ENCODE data around the gene CYP46A1. TPM values are rescaled to one million over a fixed set of nuclear protein-coding genes. Genes with fewer than 3 reads are reported as not detected.

The CYP46A1 gene
- total RNA-seq, 1 donor from 2014 or later = 1.9 TPM

DNA sequence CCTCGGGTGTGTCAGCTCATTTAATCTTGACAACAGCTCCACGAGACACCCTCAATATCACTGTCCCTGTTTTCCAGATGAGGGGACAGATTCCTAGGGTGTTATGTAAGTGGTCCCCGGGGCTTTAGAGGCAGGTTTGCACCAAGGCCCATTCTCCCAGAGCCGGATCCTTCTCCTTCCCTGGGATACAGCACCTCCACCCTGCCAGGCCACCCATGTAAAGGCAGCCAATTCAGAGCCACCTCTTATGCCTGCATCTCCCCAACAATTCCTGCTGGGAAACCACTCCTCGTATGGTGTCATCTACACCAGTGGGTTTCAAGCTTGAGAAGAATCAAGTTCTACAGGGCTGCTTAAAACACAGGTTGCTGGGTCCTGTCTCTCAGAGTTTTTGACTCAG is 4.1 kb upstream of the CYP46A1 start:
- Mint-ChIP-seq H3K9me3 (peaks cover 9% of the 10 kb centered on the region), H3K4me1 (no peaks in the 10 kb centered on the region), H3K4me3 (no peak overlapping the region), H3K27me3 (ENCODE audit: low read depth) (peaks cover 2% of the 10 kb centered on the region), H3K27ac (no peak overlapping the region), H3K36me3 (no peaks in the 10 kb centered on the region)
- TF ChIP-seq, protein P1, sequence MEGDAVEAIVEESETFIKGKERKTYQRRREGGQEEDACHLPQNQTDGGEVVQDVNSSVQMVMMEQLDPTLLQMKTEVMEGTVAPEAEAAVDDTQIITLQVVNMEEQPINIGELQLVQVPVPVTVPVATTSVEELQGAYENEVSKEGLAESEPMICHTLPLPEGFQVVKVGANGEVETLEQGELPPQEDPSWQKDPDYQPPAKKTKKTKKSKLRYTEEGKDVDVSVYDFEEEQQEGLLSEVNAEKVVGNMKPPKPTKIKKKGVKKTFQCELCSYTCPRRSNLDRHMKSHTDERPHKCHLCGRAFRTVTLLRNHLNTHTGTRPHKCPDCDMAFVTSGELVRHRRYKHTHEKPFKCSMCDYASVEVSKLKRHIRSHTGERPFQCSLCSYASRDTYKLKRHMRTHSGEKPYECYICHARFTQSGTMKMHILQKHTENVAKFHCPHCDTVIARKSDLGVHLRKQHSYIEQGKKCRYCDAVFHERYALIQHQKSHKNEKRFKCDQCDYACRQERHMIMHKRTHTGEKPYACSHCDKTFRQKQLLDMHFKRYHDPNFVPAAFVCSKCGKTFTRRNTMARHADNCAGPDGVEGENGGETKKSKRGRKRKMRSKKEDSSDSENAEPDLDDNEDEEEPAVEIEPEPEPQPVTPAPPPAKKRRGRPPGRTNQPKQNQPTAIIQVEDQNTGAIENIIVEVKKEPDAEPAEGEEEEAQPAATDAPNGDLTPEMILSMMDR (IDR thresholded peaks at IDR 0.05; ENCODE audit: unreplicated experiment) = no peak
- DNase-seq (ENCODE audit: low spot score in 2 of 2, unreplicated experiment in 2 of 2) = no peak

DNA sequence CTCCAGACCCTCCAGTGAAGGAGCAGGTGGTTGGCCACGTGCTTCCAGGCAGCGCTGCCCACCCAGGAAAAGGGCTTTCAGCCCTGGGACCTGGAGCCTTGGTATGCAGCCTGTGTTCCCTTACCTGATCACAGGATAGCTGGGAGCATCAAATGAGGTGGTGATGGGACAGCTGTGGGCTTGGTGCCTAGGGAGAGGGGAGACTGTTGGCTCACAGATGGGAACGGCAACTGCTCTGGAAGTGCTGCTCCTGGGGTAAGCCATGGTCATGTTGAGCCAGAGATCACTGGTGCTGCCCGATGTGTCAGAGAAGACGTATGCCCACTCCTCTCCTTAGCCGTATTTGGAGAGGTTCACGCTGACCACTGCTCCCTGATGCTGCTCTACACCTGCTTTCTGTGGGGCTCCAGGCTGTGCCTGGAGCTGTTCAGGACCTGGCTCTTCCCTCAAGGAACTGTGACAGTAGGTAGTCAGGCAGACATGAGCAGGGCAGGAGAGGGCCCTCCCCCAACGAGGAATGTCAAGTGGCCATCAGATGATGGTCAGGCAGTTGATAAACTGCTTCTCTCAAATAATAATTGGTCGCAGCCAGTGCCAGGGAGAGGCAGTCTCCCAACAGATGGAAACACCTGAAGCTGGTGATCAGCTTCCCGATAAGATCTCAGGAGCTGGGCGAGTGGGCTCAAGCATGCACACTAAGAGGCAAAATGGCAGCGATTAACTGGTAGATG is 2.8 kb upstream of the CYP46A1 start:
- H3K27ac Mint-ChIP-seq = no peak overlapping the region
- peaks cover 9% of the 10 kb centered on the region for H3K9me3 Mint-ChIP-seq
- TF ChIP-seq, protein P1 (IDR thresholded peaks at IDR 0.05; ENCODE audit: unreplicated experiment) = no peak
- DNase-seq (ENCODE audit: low spot score in 2 of 2, unreplicated experiment in 2 of 2) = no peak
- peaks cover 14% of the 10 kb centered on the region for H3K27me3 Mint-ChIP-seq (ENCODE audit: low read depth)
- H3K4me3 Mint-ChIP-seq = no peak overlapping the region
- H3K4me1 Mint-ChIP-seq = no peaks in the 10 kb centered on the region
- no peaks in the 10 kb centered on the region for H3K36me3 Mint-ChIP-seq

DNA sequence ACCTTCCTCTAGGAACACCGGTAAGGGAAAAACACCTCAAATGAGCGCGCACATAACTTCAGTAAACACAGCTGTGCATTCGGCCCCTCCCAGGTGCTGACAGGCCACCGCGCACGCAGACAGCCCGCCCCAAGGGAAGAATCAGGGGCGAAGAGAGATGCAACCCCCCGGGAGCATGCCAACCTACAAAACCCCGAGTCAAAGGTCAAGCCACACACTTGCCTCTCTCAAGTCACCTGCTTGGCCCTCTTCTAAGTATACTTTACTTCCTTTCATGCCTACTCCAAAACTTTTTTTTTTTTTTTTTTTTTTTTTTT is 2.3 kb upstream of the CYP46A1 start:
- no peaks in the 10 kb centered on the region for H3K36me3 Mint-ChIP-seq
- peaks cover 19% of the 10 kb centered on the region for H3K27me3 Mint-ChIP-seq (ENCODE audit: low read depth)
- DNase-seq (ENCODE audit: low spot score in 2 of 2, unreplicated experiment in 2 of 2) = no peak
- TF ChIP-seq, protein P1 (IDR thresholded peaks at IDR 0.05; ENCODE audit: unreplicated experiment) = no peak
- H3K27ac Mint-ChIP-seq = no peak overlapping the region
- no peak overlapping the region for H3K4me3 Mint-ChIP-seq
- H3K4me1 Mint-ChIP-seq = no peaks in the 10 kb centered on the region
- H3K9me3 Mint-ChIP-seq = peaks cover 9% of the 10 kb centered on the region

DNA sequence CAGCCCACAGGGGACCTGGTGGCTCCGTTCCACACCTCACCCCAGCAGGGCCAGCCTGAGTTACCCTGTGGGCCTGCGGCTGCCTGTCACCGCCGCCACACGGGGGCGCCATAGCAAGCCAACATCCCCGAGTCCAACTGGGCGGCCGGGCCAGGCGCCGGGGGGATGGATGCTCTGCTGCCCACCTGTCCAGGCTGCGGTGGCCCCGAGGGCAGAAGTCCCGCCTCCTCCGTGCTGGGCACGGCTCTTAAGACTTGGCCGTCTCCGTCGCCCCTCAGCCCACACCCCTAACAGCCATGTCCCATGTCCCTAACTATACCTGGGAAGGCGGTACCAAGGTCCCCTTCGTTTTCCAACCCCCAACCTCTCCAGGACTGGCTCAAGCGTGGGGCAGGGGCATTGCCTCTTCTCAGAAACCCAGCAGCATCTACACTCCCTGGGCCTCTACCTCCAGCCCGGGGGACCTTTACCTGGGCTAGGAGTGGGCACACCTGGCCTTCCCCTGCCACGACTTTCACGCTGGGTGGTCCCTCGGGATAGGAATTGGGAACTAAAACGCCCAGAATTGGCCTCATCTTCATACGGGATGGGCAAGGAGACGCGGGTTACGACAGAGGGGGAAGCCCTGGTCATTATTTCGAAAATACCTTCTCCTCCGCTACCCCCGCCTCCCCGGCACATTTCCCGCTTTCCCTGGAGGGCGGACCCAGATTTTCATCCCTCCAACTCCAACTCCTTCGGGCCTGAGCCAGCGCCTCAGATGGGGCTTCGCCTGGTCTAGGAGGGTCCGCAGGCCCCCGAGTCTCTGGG is 1.1 kb upstream of the CYP46A1 start:
- Mint-ChIP-seq H3K27ac (peak overlapping the region; percentile 81), H3K27me3 (ENCODE audit: low read depth) (peaks cover 31% of the 10 kb centered on the region), H3K36me3 (no peaks in the 10 kb centered on the region), H3K4me1 (no peaks in the 10 kb centered on the region), H3K4me3 (peak overlapping the region; percentile 87), H3K9me3 (peaks cover 9% of the 10 kb centered on the region)
- TF ChIP-seq, protein P1 (IDR thresholded peaks at IDR 0.05; ENCODE audit: unreplicated experiment) = peak; percentile 92
- DNase-seq (ENCODE audit: low spot score in 2 of 2, unreplicated experiment in 2 of 2) = peak; percentile 79 to 92

DNA sequence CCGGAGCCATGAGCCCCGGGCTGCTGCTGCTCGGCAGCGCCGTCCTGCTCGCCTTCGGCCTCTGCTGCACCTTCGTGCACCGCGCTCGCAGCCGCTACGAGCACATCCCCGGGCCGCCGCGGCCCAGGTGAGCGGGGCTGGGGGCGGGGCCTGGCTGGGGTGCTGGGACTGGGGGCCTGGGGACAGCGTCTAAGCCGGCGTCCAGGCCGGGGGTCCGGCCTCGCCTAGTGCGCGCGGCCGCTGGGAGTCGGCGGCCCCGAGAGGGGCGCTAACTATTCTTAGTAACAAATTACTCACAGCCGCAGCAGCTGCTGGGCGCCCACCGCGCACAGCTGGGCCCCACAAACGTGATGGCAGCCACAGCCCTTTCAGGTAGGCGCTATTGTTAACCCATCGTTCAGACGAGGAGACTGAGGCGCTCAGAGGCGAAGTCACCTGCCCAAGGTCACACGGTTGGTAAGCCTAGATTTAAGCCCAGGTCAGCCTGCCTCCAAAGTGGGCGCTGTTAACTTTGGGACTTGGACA is 374 bp downstream of the CYP46A1 start:
- H3K4me3 Mint-ChIP-seq = peak overlapping the region; percentile 40
- no peak for DNase-seq (ENCODE audit: low spot score in 2 of 2, unreplicated experiment in 2 of 2)

More for the DNA sequence above, 374 bp downstream of the CYP46A1 start:
- H3K27me3 Mint-ChIP-seq (ENCODE audit: low read depth) = peaks cover 45% of the 10 kb centered on the region
- TF ChIP-seq, protein P1 (IDR thresholded peaks at IDR 0.05; ENCODE audit: unreplicated experiment) = no peak
- no peak overlapping the region for H3K27ac Mint-ChIP-seq
- H3K36me3 Mint-ChIP-seq = no peaks in the 10 kb centered on the region
- H3K9me3 Mint-ChIP-seq = no peaks in the 10 kb centered on the region
- no peaks in the 10 kb centered on the region for H3K4me1 Mint-ChIP-seq
